Left renal pelvis (tissue), 4 donors: ENCODE data around the gene SOX12. TPM values are rescaled to one million over a fixed set of nuclear protein-coding genes. Genes with fewer than 3 reads are reported as not detected.

Experiments
- DNase-seq, 4 donors: peaks; one replicate each; pipeline ENCODE4 v3.0.0-alpha.2; 2013; ENCODE audit warnings: low read depth in 4 of 4, low spot score in 3 of 4
- polyA plus RNA-seq, 4 donors: library from polyadenylated mRNA; unstranded; fragments of 120-200 nt; gene quantifications; one replicate each; pipeline ENCODE4 v1.2.1, GENCODE V29; 2013; ENCODE audit not compliant: insufficient read length in 4 of 4

SOX12 gene
- polyA plus RNA-seq, 4 donors: 23.2 to 43.6 (median 28.6) TPM

- DNase-seq: no peak
These were observed 24.9 kb upstream of the SOX12 start for GRCh38 chr20:300345-300990.

- no peak for DNase-seq
These were observed 23.2 kb upstream of the SOX12 start for GRCh38 chr20:301886-302848.

- DNase-seq: no peak
These were observed 19.6 kb upstream of the SOX12 start for GRCh38 chr20:305745-306144.

DNA sequence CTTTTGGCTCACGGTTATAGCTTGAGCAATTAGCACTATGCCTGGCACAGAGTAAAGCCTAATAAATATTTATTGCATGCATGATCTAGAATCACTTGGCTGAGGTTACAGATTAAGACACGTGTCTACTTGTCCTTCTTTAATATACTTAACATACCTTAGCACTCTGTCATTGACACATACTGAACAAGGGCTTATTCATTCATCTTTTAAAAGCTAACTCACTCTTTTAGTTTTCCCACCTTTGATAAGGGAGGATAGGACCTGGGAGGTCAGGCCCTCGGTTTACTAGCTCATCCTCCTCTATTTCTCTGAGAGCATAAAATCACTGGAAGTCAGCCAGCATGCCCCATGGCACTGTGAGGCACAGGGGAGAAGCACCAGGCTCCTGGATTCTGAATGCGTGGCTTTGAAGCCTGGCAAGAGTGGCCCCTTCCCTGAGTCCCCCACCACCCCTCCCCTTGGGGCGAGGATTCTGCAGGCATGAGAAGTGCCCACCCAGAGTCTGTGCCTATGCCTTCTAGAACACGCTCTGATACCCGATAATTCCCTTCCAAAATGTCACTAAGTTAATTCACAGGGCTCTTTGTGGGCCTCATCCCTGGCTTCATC lies 16.8 kb upstream of the SOX12 start:
- no peak for DNase-seq

GRCh38 chr20:309306-309840 lies 16.0 kb upstream of the SOX12 start:
- DNase-seq: no peak

GRCh38 chr20:309841-310644 lies 15.3 kb upstream of the SOX12 start:
- peak in 2 of 4 donors; percentile 97 for DNase-seq

DNA sequence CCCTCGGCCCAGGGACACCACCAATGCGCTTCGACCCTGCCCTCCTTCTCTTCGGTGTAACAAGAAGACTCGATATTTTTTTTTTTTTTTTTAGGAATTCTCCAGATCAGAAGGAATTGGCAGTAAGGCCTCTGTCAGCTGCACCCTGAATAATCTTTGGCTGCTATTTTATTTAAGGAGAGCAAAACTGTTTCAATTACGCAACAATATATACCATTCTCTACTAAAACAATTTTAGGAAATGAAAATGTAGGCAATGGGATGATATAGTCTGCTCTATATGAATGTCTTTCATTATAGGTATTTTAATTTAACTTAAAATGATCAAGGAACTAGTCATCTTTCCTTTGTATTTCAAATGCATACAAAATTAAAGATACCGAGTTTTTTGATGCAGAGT lies 14.7 kb upstream of the SOX12 start:
- DNase-seq: no peak

- DNase-seq: no peak
These were observed 13.7 kb upstream of the SOX12 start for GRCh38 chr20:311609-312008.

DNA sequence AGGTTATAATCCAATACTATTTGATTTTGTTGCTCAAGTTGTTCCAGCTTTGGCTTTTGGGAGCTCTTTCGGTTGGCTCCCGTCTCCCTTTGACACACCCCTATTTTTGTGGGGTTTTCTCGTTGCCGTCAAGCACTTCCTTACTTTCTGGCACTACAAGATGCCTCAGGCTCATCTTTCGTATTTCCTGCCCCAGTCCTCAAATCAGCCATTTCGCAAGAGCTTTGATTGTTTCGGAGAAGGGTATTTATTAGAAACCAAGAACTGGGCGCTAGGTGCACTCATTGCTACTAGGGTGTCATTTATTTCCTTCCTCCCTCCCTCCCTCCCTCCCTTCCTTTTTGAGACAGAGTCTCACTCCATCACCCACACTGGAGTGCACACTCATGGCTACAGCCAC lies 13.3 kb upstream of the SOX12 start:
- DNase-seq: no peak

- DNase-seq: no peak
These were observed 12.5 kb upstream of the SOX12 start for GRCh38 chr20:312866-313265.

GRCh38 chr20:313402-313801 lies 11.9 kb upstream of the SOX12 start:
- no peak for DNase-seq

- DNase-seq: no peak
These were observed 11.4 kb upstream of the SOX12 start for GRCh38 chr20:313948-314347.

GRCh38 chr20:316316-317068 lies 8.9 kb upstream of the SOX12 start:
- DNase-seq: no peak

- peak in 2 of 4 donors; percentile 81 for DNase-seq
These were observed 941 bp upstream of the SOX12 start for GRCh38 chr20:324177-325044.

GRCh38 chr20:325889-326644 lies 715 bp downstream of the SOX12 start:
- DNase-seq: peak in 2 of 4 donors; percentile 31 to 38

- DNase-seq: no peak
These were observed 1.4 kb downstream of the SOX12 start for GRCh38 chr20:326645-327185.

- DNase-seq: peak in 3 of 4 donors; percentile 85 to 91 (median 85)
These were observed 2.1 kb downstream of the SOX12 start for GRCh38 chr20:327186-328026.
